Measurements from ENCODE around the gene SVEP1.
A peak's percentile ranks its signal among the peaks of the same experiment; 100 is the strongest.
"Not testable (repeated sequence)": the region's sequence is repeated elsewhere in the genome, so short reads cannot be mapped to it uniquely, and the experiment has no call there.

Gene SVEP1

DNA sequence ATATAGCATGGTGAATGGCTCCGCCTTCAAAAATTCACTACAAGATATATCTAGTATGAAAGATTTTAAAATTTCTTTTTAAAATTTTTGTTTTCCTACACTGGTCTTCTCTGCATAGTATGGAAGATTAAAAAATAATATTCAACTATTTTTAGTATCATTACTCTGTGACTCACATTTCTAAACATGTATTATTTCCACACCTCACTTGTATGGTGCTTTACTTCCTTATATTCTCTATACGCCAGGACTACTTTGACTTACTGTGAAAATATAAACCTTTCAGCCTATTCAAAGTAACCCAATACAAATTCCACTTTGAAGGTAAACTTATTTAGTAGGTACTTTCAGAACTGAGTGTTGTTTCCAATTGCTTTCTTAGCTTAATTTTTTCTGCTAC is 215.1 kb downstream of the SVEP1 start:
- DNase-seq (ENCODE audit: low spot score), result no peak

DNA sequence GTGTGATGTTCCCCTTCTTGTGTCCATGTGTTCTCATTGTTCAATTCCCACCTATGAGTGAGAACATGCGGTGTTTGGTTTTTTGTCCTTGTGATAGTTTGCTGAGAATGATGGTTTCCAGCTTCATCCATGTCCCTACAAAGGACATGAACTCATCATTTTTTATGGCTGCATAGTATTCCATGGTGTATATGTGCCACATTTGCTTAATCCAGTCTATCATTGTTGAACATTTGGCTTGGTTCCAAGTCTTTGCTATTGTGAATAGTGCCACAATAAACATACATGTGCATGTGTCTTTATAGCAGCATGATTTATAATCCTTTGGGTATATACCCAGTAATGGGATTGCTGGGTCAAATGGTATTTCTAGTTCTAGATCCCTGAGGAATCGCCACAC is 220.5 kb downstream of the SVEP1 start:
- not testable (repeated sequence) for DNase-seq (ENCODE audit: low spot score)

DNA sequence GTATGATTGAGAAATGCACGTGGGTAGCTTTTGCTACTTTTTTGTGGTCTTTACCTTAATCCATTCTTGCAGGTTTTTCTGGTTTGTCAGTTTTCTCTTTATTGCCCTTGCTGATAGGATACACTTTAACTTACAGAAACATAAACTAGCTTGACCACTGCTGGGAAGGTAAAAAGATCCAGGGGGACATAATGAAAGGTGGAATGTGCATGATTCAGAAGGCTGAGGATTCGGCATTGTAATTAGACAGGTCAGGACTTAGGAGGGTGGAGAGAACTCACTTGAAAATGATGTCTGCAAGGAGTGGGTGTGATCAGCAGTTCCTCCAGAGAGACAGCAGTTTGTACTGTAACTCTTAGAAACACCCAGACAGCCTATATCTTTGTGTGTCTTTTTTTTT is 222.0 kb downstream of the SVEP1 start:
- no peak for DNase-seq (ENCODE audit: low spot score)

DNA sequence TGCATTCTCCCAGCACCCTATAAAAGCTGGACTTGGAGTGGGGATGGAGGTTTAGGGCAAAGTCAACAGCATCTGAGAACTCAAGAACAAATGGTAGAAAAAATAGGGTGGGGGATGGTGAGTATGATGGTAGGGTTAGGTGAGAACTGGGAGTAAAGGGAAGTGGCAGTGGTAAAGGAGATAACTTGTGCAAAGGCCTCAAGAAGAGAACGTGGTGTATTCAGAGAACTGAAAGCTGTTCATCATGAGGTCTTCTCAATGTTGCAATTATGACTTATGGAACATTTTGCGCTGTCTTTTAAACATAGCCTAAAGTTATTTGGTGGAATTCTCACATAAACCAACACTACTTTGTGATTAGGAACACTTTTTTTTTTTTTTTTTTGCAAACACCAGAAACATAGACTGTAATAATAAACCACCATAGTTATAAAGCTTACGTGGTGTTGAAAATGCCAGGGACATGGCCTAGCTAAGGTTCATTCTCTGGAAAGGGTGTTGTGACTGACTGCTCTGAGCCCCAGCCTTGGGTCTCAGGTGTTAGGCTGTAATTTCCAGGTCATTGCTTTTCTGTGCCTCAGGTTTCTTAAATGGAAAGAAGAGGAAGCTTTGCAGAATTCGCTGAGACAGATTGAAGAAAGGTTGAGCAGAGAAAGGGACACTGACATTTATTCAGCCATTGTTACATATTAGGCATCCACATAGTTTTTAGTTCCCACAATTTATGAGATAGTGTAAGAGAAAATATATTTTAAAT is 222.7 kb downstream of the SVEP1 start:
- no peak for DNase-seq (ENCODE audit: low spot score)

DNA sequence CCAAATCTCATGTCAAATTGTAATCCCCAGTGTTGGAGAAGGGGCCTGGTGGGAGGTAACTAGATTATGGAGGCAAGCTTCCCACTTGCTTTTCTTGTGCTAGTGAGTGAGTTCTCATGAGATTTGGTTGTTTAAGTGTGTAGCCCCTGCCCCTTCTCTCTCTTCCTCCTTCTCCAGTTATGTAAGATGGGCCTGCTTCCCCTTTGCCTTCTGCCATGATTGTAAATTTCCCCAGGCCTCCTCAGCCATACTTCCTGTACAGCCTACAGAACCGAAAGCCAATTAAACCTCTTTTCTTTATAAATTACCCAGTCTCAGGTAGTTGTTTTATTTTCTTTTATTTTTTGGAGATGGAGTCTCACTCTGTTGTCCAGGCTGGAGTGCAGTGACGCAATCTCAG is 223.6 kb downstream of the SVEP1 start:
- DNase-seq (ENCODE audit: low spot score), result no peak

DNA sequence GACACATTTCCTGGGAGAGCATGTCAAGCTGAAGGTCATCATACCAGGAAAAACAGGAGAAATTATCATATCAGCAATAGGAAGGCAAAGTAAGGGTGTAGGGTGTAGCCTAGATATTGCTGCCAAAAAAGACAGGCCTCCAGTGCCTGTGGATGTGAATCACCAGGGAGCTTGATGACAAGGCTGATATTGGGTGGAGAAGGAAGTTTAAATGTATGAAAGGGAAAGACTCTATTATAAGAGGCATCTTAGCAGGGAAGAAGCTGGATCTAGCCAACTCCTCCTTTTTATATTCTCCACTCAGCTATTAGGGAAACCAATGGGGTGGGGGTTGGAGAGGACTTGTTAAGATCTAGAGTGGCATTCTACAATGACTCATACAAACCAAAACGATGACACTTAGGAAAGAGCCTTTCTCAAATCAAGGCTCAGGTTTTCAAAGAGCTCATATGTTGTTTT is 228.5 kb downstream of the SVEP1 start:
- DNase-seq (ENCODE audit: low spot score), result no peak

DNA sequence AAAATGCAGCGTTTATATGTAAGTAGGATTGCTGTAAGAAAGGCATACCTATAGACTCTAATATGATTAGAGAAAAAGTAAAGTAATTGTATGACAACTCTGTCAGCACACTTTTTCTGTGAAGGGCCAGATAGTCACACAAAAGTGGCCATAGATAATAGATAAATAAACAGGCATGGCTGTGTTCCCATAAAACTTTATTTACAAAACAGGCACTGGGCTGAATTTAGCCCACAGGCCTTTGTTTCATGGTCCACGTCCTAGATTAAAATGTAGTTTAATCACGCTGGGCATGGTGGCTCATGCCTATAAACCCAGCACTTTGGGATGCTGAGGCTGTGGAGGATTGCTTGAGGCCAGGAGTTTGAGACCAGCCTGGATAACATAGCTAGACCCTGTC is 233.2 kb downstream of the SVEP1 start:
- DNase-seq (ENCODE audit: low spot score), result no peak

DNA sequence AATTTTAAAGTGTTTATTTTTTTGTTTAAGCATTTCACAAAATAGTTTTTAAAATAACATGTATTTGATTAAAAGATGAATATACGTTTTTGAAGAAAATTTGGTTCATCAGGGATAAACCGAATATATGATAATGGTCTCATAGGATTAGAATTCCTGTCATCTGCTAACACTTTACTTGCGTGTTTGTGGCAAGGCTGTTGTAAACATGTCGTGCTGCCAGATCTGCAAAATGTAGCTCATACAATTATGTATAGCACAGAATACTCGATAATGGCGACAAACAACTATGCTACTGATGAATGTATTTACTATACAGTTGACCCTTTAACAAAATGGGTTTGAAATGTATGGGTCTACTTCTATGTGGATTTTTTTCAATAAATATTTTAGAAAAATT is 234.7 kb downstream of the SVEP1 start:
- DNase-seq (ENCODE audit: low spot score), result no peak

DNA sequence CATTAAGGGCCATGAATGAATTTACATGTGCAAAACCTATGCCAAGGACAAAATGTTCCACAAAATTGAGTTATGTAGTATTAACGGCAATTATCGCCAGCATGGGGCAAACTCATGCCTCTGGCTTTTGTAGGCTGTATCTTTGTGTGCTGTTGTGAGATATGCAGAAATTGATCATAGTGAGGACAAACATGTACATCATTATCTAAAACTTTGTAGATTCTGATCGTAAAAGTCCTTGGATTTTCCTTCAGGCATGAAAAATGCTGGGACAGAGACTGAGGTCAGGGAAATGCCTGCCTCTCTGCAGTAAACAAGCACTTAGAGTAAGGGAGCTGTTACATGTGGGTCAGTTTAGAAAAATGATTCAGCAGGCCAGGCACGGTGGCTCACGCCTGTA is 236.0 kb downstream of the SVEP1 start:
- no peak for DNase-seq (ENCODE audit: low spot score)

DNA sequence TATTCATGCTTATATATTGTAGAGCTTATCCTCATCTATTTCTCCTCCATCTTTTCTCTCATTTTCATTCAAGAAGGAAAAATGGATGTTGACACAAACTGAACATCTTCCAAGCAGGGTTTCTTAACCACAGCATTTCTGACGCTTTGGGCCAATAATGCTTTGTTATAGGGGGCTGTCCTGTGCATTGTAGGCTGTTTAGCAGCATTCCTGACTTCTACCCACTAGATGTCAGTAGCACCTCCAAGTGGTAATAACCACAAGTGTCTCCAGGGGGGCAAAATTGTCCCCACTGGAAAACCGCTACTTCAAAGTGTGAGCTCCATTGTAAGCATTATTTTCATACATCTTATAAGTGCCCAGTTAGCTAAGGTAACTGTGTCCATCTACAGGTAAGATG is 239.2 kb downstream of the SVEP1 start:
- DNase-seq (ENCODE audit: low spot score), result peak; percentile 4

DNA sequence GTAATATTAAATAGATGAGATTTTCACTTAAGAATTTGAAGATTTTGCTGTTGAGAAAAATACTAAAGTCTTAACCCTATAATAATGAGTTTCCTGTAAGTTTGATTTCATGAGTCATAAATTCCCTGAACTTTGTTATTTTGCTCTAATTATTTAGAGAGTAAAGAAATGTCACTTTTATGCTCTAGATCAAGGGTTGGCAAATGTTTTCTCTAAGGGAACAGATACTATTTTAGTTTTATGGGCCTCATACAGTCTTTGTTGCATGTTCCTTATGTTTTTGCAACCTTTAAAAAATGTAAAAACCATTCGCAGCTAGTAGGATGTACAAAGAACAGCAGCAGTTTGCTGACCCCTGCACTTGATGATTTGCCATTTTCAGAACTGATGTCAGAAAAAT is 241.4 kb downstream of the SVEP1 start:
- DNase-seq (ENCODE audit: low spot score), result no peak

DNA sequence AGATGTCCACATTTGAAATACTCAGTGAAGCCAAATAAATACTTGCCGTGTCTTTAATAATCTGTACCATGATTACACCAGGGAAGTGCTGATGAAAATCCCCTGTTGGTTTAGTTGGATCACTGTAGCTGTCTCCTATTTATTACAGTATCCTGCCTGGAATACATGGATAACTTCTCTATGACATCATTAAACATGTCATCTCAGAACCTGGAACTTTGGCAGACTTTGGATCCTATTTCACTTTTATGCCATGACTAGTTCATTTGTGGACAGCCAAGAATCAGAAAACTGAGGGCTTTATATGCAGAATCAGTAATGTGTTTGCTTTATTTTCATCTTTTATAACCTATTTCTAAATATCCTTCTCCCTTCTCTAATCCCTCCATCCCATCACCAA is 241.8 kb downstream of the SVEP1 start, which contains the start of gene TXNDC8:
TSS of gene TXNDC8 (minus strand) at position 137 of the 400 bp plus-strand sequence.
- no peak for DNase-seq (ENCODE audit: low spot score)

DNA sequence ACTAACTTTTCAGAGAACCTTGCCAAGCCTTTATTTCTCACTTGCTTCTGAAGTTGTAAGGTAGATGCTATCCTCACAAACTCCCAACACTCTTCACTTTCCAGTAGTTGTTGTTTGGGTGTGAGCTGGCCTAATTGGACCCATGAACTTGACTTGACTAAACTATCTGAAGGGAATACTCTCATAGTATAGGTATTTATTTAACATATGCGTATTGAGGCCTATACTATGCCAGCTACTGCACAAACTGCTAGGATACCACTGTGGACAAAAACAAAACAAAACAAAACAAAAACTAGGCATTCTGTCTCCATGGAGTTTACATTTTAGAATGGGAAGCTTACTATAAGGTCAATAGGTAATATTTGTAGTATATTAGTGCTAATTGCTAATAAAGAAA is 243.2 kb downstream of the SVEP1 start:
- DNase-seq (ENCODE audit: low spot score), result no peak

DNA sequence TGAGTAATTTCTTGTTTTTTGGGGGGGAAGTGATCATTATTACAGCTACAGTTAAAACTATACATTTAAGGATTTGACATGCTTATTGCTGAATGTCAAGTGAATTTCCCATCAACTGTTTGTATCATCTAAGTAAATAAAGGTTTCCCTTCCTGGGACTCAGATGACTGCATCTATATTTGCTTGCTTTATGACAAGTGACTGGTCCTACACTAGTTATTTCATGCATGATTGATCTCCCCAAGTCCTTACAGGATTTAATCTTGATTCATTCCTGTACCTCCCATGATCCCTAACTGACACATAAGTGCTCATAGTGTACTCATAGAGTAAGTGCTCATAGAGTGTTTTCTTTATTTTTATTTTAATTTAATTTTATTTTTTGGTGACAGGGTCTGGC is 244.7 kb downstream of the SVEP1 start:
- no peak for DNase-seq (ENCODE audit: low spot score)

DNA sequence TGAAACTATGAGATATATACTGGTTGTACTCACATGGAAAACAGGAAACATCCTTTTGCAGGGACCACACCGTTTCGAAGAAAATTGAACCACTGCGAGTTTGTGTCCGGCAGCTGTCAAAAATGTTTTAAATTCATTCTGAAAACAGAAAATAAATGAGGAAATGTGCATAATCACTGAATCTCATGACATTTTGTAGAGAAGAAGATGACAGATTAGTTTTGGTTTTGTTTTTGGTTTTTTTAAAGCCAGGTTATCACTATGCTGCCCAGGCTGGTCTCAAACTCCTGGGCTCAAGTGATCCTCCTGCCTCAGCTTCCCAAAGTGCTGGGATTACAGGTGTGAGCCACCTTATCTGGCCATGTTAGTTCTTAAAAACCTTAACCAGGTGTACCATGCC is 245.4 kb downstream of the SVEP1 start:
- DNase-seq (ENCODE audit: low spot score), result no peak

DNA sequence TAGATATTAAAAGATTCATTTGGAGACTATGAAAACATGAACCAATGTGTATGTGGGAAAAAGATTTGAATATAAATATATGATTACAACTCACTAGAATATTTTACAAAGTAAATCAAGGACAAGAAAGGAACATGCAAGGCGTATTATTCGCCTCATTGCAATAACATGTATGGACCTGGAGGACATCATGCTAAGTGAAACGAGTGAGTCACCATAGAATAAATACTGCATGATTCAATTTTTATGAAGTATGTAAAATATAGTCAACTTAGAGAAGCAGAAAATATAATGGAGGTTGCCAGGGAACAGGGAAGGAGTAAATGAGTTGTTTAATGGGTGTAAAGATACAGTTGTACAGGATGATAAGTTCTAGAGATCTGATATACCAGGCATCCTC is 246.8 kb downstream of the SVEP1 start:
- no peak for DNase-seq (ENCODE audit: low spot score)

DNA sequence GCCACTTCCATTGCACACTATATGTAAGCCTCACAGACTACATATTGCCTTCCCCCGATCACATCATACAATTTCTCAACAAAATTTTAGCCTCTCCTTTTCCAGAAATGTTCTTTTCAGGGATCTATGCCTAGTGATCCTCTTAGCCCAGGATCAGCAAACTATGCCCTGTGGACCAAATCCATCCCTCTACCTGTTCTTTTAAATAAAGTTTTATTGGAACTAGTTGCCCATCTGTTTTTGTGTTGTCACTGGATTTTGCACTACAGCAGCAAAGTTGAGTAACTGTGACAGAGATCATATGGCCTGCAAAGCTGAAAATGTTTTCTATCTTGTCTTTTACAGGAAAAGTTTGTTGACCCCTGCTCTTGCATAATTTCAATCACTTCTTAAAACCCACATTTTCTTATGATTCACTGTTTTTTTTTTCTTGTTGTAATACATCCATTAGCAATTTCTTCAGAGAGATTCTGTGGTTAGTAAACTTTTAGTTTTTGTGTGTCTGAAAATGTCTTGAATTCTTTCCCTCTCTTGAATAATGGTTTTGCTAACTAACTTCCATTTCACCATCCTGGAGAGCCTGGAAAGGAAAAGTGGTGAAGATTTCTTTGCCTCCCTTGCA is 248.9 kb downstream of the SVEP1 start:
- DNase-seq (ENCODE audit: low spot score), result no peak

DNA sequence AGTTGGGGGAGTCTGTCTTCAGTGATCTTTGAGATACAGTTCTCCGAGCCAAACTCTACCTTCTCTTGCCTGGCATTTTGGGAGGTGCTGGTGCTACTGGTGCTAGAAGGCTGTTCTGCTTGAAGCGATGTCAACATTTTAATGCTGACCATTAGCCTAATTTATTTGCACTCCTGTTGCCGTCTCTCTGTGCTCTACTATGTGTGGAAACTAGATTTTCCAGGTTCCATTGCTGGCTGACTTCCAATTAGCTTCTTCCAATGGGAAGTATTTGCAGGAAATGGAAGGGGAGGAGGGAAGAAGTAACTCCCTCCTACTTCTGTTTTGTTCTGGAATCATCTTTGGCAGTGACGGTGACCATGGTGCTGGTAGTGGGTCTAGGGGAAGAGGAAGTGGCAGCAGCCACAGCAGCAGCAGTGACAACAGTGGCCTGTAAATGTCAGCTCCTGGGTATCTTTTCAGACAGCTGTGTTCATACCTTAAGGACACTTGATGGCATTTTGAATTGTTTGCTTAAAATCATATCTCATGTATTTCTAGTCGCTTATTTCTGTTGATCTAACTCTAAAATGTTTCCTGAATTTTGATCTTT is 249.8 kb downstream of the SVEP1 start:
- DNase-seq (ENCODE audit: low spot score), result no peak

DNA sequence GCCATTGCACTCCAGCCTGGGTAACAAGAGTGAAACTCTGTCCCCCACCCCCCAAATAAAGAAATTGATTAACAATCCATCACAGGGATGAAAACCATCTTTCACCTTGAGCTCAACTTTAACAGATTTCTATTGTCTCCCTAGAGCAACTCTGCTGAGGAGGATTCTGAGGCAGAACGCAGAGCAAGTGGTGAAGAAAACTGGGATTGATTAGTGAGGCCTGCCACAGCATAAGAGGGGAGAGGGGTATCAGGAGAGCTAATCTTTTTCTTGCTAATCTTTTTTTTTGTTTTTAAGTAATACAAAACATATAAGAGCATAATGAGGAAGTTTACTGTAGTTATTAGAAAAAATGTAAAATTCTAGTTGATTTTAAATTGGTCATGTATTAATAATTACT is 250.8 kb downstream of the SVEP1 start:
- DNase-seq (ENCODE audit: low spot score), result no peak

DNA sequence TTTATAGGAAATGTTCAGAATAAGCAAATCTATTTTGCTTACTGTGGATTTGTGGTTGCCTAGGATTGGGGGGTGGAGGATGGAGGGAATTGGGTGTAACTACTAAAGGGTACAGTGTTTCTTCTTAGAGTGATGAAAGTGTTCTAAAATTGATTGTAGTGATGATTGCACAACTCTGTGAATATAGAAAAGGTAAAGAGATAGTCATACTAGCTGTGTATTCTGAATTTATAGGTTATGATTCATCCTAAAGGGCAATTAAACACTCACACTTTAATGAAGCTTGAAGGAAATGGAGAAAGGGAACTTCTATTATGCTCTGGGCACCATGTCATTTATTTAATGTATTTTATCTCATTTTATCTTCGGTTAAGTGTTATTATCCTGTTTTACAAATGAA is 251.8 kb downstream of the SVEP1 start:
- no peak for DNase-seq (ENCODE audit: low spot score)

DNA sequence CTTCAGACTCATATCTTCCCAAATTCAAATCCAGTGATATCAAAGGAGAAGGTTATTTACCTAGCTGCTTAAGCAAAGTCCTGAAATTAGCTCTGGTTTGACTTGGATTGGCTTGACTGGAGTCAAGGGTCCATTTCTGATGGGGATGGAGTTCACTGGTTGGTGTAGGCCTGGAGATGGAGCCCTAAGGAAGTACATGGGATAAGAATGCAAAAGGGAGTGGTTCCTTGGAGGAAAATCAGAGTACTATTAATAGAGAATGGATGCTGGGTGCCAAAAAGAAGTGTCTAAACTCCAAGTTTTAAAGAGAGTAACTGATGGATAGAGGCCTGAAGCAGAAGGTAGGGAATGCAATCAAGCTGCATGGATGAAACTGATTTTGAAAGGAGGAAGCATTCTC is 255.7 kb downstream of the SVEP1 start:
- no peak for DNase-seq (ENCODE audit: low spot score)

DNA sequence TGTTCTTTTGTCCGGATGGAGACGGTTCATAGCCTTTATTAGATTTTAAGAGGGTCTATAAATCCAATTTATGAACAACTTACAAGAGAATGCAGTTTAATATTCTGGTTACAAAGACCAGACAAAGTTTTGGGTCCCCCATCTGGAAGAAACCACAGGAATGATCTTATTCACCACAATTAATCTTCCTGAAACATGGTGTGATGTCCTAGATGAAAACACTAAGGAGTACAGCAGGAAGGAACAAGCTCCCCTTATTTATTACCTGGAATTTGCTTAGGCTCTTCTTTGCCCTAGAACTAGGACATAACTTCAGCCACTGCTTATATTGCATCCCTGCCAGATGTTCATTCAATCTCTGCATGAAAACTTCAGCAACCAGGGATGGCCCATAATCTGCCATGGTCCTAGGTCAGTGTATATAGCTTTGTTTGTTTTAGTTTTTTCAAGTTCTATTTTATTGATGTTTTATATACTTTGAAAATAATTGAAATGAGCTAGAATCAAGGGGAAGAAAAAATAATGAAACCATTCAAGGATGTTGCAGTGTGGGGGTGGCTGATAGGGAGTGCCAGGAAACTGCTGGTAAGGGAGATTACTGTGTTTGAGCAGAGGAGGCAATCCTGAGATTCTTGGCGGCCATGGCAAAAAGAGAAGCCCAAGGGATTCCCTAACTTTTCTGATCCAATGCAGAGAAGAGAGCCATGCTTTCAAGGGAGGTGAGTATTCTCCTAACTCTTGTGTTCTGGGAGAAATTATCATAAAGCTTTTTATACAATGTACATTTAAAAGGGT is 258.7 kb downstream of the SVEP1 start:
- DNase-seq (ENCODE audit: low spot score), result no peak
